HepG2 (cell line): ENCODE results near the gene RMRP.

Experiments used
- ESRRA ChIP-seq: sonication (generic); formaldehyde crosslinking; IDR thresholded peaks from 2 replicates; pipeline ENCODE4 v1.5.1; 2020; ENCODE audit warnings: mild to moderate bottlenecking, low read depth, missing genetic modification reagents
- FOXK2 ChIP-seq: fragments of 450-650 bp; IDR thresholded peaks from 2 replicates; pipeline ENCODE4 v1.6.1; 2016
- KAT7 ChIP-seq: IDR thresholded peaks from 2 replicates; pipeline ENCODE4 v1.6.1; 2018; ENCODE audit warnings: borderline replicate concordance, missing compliant biosample characterization
- NR2C2 ChIP-seq: sonication (generic); formaldehyde crosslinking; IDR thresholded peaks from 2 replicates; pipeline ENCODE4 v1.4.0; 2020; ENCODE audit warnings: missing genetic modification reagents, mild to moderate bottlenecking, moderate library complexity, borderline replicate concordance
- RAD21 ChIP-seq: fragments of 450-650 bp; formaldehyde crosslinking; IDR thresholded peaks from 2 replicates; pipeline ENCODE4 v1.5.0; 2020; ENCODE audit warnings: mild to moderate bottlenecking
- RNF2 ChIP-seq: fragments of 450-650 bp; conservative IDR thresholded peaks from 2 replicates; pipeline ENCODE4 v1.6.1; 2016; ENCODE audit warnings: low read depth
- SOX13 ChIP-seq, 3 experiments: fragments of 450-650 bp in 1 of 3; sonication (generic) in 1 of 3; formaldehyde crosslinking in 1 of 3; IDR thresholded peaks in 2 of 3; conservative IDR thresholded peaks in 1 of 3; 2 replicates each; pipeline versions ENCODE4 v1.5.0 to v1.6.1; 2016 to 2020; ENCODE audit warnings: antibody characterized with exemption in 1 of 3, mild to moderate bottlenecking in 1 of 3, missing compliant biosample characterization in 1 of 3, missing genetic modification reagents in 1 of 3, moderate library complexity in 1 of 3
- SP1 ChIP-seq, 2 experiments: fragments of 450-650 bp in 1 of 2; sonication (generic) in 1 of 2; formaldehyde crosslinking in 1 of 2; IDR thresholded peaks; 2 replicates each; pipeline versions ENCODE4 v1.4.0 to v1.6.1; 2016 to 2020; ENCODE audit warnings: missing genetic modification reagents in 1 of 2
- TAF1 ChIP-seq: sonication (generic); formaldehyde crosslinking; IDR thresholded peaks from 2 replicates; pipeline ENCODE4 v1.4.0; 2020; ENCODE audit warnings: missing genetic modification reagents
- TCF7L2 ChIP-seq: IDR thresholded peaks from 2 replicates; pipeline ENCODE4 v1.6.1; 2011; ENCODE audit warnings: mild to moderate bottlenecking, low read depth, low read length, moderate library complexity
- TMF1 ChIP-seq: sonication (generic); formaldehyde crosslinking; IDR thresholded peaks from 2 replicates; pipeline ENCODE4 v1.8.1; 2022; ENCODE audit warnings: low read depth, missing genetic modification reagents
- ZBTB43 ChIP-seq: sonication (generic); formaldehyde crosslinking; conservative IDR thresholded peaks from 2 replicates; pipeline ENCODE4 v1.4.0; 2020; ENCODE audit warnings: missing genetic modification reagents
- ZNF407 ChIP-seq: sonication (generic); formaldehyde crosslinking; IDR thresholded peaks from one replicate; pipeline ENCODE4 v1.5.1; 2020; ENCODE audit warnings: mild to moderate bottlenecking, missing genetic modification reagents; ENCODE audit errors: not compliant biosample characterization

GRCh38 chr9:35669331-35670145, 11.7 kb upstream of the RMRP start:
- TF ChIP-seq ZNF407 (CRISPR knock-in tag) (no peak), TCF7L2 (no peak), KAT7 (CRISPR knock-in tag) (no peak), SP1 (IDR thresholded peaks at IDR 0.05) (no peak), SP1 (CRISPR knock-in tag; IDR thresholded peaks at IDR 0.05) (peak; percentile 26; the same call in 1 of the 2 replicates), FOXK2 (no peak), TAF1 (CRISPR knock-in tag) (no peak), SOX13 (IDR thresholded peaks at IDR 0.05) (0 out of 2 replicates have a peak, but pooled peaks have one; percentile 36), SOX13 (CRISPR knock-in tag; conservative IDR thresholded peaks at IDR 0.05 in 1 of 2, IDR thresholded peaks at IDR 0.05 in 1 of 2) (peak in 1 of 2 experiments; percentile 82; a peak in 2 of 4 replicates), ZBTB43 (CRISPR knock-in tag) (no peak), ESRRA (no peak), RNF2 (no peak), NR2C2 (CRISPR knock-in tag) (no peak), TMF1 (CRISPR knock-in tag) (no peak), RAD21 (CRISPR knock-in tag) (no peak)
